Measurements from ENCODE around the gene APC2.

GRCh38 chr19:1513499-1514294 lies 63.8 kb downstream of the APC2 start:
- TF ChIP-seq GATA2 (IDR thresholded peaks at IDR 0.05; ENCODE audit: low read depth, low read length) (no peak), GATA3 (IDR thresholded peaks at IDR 0.05; ENCODE audit: low read depth, low read length) (no peak)

All from SH-SY5Y (cell line).